HG03135 (cell line): Measurements from ENCODE around the gene MVK.
"Not testable (repeated sequence)": the region's sequence is repeated elsewhere in the genome, so short reads cannot be mapped to it uniquely, and the experiment has no call there.

ENCODE experiments used
- ATAC-seq: cut with Tn5 transposase; IDR thresholded peaks from one replicate; pipeline ENCODE4 v1.9.1; 2021; ENCODE audit warnings: mild to moderate bottlenecking, moderate library complexity; ENCODE audit not compliant: unreplicated experiment

Gene MVK

DNA sequence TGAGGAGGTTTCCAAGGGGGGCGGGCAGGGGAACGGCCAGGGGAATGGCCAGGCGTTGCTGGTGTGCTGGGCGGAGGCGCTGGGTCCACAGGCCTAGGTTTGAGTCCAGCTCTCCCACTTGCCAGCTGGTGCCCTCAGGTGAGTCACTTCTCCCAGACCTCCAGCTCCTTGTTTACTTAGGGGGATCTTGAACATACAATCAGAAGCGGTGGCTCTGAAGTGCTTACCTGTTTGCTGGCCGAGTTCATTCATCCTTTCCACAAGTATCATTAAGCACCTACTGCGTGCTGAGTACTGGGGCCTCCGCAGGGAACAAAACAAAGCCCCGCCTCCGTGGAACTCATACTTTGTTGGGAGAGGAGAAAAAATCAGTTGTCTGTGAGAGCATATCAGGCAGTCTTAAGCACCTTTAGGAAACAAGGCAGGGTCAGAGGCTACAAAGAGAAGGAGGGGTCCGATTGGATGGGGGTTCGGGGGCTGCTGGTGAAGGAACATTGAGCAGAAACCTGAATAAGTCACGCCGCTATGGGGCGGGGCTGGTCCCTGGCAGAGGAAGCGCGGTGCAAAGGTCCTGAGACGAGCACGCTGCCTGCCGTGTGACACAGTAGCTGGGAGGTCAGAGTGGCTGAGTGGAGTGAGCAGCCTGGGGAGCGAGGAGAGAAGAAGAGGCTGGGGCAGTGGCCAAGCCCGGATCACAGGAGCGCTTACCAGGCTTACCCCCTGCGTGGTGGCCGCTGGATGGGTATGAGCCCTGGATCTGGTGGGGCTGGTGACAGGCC lies 15.1 kb downstream of the MVK start:
- ATAC-seq: no peak

GRCh38 chr12:109589240-109589590 lies 15.6 kb downstream of the MVK start:
- no peak for ATAC-seq

DNA sequence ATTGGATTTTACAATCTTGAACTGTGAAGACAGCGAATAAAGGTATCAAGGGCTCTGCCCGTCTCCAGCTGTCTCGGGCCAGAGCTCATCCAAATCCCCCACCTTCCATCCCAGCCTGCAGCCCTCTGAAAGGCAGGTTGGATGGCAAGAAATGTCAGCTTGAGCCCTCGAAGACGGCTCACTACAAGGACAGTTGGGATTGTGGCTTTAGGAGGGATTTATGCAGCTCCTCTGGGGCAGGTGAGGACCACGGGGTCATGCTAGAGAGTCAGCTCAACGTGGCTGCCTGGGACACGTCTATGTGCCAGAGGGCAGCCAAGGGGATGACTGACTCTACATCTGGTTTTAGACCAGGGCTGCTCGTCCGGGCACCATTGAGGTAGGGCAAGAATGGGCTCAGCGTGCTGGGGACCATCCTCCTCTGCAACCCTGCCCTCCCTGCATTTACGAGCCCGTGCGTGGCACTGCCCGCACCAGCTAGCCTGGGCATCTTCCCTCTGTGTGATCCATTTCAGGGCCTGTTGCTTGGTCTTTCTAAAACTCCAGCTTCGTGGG lies 16.2 kb downstream of the MVK start:
- ATAC-seq: no peak

- no peak for ATAC-seq
These were observed 17.0 kb downstream of the MVK start for GRCh38 chr12:109590566-109590965.

DNA sequence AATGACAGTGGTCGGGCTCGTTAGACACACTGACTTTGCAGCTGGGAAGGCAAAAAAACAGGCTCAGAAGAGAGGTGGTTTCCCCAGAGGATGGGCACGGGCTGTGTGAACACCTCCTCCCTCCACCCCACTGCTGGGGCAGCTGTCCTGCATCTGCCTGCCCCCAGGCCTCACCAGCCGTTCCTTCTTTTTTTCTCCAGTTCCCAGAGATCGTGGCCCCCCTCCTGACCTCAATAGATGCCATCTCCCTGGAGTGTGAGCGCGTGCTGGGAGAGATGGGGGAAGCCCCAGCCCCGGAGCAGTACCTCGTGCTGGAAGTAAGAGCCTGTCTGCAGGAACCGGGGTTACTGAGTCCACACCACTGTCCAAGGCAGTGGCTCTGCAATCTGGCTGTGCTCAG lies 17.4 kb downstream of the MVK start:
- ATAC-seq: no peak

DNA sequence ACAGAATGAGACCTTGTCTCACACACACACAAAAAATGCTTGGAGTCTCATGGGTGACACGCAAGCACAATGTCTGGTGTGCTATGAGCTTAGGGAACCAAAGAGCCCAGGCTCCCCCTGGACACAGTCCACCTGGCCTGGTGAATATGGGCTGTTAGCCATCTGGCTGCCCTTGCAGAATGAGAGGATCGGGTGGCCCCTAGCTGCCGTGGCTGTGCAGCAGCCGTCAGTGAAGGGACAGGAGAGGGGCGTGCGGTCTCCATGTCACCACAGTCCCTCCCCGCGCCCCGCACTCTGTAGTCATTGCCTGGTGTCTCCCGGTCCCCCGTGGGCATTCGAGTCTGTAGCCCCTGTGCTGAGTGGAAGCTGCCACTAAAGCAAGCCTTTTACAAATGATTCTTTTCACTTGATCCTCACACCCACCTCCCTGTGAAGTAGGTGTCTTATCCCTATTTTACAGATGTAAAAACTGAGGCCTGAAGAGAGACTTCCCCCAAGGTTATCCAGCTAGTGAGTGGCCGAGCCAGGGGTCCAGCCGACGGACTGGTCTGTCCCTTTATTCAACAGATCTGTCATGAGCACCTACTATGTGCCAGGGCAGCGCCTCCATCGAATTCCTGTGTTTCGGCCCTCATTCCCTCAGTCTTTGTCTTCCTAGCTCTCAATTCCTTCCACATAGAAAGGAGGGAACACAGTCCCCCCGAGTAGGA lies 18.8 kb downstream of the MVK start:
- no peak for ATAC-seq

GRCh38 chr12:109592905-109593272 lies 19.3 kb downstream of the MVK start:
- ATAC-seq: no peak

- ATAC-seq: no peak
These were observed 21.1 kb downstream of the MVK start for GRCh38 chr12:109594556-109595317.

GRCh38 chr12:109595321-109595902 lies 21.8 kb downstream of the MVK start:
- no peak for ATAC-seq

DNA sequence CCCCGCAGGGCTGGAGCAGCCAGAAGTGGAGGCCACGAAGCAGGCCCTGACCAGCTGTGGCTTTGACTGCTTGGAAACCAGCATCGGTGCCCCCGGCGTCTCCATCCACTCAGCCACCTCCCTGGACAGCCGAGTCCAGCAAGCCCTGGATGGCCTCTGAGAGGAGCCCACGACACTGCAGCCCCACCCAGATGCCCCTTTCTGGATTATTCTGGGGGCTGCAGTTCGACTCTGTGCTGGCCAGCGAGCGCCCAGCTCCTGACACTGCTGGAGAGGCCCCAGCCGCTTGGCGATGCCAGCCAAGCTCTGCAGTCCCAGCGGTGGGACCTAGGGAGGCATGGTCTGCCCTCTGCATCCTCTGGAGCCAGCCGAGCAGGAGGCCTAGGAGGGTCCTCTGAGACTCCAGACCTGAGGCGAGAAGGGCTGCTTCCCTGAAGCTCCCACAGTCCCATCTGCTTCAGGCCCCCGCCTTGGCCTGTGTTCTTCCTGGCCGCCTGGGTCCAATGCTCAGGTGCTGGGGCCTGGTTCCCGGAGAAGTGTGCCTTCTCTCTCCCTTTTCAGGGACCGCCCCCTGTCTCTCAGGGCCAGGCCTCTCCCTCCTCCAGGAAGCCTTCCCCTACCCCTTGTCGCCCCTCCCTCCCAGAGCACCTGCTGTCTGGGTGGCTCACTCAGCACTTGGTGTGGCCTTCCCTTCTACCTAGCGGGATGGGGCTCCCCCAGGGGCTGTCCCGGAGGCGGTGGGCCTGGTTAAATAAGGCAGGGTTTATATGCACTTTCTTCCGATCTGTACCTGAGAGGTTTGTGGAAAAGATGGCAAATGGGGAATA lies 23.0 kb downstream of the MVK start:
- no peak for ATAC-seq

DNA sequence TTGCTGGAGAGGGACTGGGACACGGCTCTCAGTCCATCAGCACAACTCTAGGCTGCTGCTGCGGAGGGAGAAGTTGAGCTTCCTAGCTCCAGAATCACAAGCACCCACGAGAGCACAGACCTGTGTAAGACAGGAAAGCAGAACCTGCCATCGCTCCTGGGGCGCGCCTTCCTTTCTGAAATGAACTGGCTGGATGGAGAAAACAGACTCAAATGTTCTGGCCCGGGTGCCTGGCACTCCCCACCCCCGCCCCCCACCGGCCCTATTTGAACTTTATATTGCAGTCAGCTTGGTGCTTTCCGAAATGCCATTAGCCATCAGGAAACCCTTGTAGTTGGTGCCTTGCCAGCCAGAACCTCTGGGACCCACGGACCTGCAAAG lies 23.8 kb downstream of the MVK start:
- no peak for ATAC-seq

DNA sequence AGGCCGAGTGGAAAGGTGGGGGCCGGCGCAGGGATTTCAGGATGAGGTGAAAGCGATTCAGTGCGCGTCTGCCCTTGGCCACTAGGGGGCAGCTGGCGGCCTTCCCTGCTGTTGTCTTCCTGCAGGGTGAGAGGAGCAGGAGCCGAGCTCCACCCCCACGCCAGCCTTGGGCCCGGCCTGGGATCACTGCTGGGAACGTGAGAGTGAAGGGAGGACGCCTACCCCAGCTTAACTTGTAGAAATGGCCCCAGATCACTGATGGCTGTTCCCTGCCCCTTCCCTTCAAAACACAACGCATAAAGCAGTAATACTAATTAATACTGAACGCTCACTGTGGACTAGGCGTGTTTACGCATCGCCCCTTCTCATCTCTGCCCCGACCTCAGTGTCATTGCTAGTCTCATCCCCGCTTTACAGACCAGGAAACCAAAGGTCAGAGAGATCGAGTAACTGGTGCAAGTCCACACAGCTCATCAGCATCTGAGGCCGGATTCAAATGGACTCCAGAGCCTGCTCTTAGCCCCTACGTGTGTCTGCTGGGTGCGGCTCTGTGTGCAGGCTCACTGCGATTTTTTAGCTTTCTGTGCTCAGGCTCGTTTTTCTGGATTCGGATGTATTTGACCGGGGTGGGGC lies 24.3 kb downstream of the MVK start:
- ATAC-seq: no peak

DNA sequence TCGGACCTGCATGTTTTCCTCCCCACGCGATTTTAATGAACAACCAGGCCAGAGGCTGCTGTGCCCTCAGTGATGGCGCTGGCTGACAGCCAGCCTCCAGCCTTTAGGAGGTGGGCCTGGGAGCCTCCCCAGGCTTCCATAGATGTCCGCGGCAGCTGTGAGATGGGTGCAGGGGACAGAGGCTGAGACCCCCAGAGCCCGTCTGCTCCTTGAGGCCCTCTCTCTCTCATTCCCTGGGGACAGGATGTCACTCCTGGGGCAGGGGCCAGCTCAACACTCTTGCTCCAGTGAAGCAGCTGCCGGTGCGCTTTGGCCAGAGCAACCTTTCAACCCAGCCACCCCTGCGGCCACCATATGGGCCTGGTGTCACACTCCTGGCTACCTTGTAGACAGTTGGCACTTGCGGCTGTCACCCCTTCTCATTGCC lies 24.8 kb downstream of the MVK start:
- no peak for ATAC-seq

DNA sequence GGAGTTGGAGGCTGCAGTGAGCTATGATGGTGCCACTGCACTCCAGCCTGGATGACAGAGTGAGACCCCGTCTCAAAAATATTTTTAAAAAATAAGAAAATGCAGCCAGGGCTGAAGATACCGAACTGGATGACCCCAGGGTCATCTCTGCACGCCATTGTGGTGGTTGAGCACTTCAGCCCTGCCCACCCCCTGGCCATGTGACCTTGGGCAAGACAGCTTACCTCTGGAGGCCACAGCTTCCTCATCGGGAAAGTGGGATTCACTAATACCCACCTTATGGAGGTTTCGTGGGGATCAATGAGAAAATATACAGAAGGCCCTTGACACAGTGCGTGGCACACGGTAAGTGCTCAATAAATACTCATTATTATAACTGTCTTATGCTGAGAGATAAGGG lies 25.5 kb downstream of the MVK start:
- no peak for ATAC-seq

- no peak for ATAC-seq
These were observed 26.9 kb downstream of the MVK start for GRCh38 chr12:109600481-109600880.

- no peak for ATAC-seq
These were observed 27.4 kb downstream of the MVK start for GRCh38 chr12:109600995-109601394.

- no peak for ATAC-seq
These were observed 28.0 kb downstream of the MVK start for GRCh38 chr12:109601557-109601956.

DNA sequence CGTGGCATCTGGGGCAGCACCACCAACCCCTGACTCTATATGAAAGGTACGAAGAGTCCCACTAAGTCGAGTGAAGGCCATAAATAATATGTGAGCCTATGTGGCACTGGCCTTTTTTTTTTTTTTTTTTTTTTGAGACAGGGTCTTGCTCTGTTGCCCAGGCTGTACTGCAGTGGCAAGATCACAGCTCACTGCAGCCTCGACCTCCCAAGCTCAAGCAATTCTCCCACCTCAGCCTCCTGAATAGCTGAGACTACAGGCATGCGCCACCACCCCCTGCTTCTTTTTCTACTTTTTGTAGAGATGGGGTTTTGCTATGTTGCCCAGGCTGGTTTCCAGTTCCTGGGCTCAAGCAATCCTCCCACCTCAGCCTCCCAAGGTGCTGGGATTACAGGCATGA lies 28.5 kb downstream of the MVK start:
- not testable (repeated sequence) for ATAC-seq

DNA sequence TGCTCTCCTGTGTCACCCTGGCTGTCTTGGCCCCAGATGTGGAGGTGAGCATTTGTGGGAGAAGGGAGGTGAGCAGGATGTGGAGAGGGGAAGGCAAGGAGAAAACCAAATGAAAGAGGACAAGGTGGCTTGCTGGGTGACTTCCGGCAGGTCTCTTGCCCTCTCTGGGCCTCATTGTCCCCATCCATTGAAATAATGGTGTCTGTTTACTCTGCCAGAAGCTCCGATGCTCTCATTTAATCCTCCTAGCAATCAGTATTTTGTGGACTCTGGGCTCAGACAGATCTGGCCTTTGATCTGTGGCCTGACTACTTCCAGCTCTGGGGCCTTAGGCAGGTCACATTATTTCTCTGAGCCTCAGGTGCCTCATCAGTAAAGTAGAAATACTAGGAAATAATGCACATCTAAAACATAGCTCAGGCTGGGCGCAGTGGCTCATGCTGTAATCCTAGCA lies 30.6 kb downstream of the MVK start:
- ATAC-seq: no peak

DNA sequence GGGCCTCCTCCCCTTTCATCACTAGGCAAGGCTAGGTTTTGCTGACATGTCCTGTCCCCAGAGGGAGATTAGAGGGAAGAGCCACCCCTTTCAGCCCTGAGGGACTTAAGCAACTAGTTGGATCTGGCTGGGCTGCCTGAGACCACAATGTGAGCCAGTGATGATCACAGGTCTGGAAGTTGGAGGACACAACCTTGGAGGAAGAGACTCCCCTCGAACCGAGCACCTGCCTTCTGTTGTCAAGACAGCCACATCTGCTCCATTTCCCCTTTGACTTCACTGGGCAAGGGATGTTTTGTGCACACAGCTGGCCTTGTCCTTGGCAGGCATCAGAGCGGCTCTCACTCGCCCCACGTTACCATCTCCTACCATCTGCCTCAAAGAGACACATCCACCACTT lies 31.4 kb downstream of the MVK start:
- ATAC-seq: no peak
